RCC 7860 (cell line): Measurements from ENCODE around the gene TUBGCP6.

ENCODE experiments used
- DNase-seq: peaks from one replicate; pipeline ENCODE4 v3.0.0-alpha.2; 2015; ENCODE audit warnings: low spot score
- FAIRE-seq: peaks from 2 replicates; lab custom pipeline; 2012; peaks lifted over from hg19 to GRCh38; lab: Jason Lieb, UNC

Gene TUBGCP6

GRCh38 chr22:50251477-50252081, 6.8 kb upstream of the TUBGCP6 start:
- FAIRE-seq: no peak
- DNase-seq: no peak

GRCh38 chr22:50250555-50251476, 6.0 kb upstream of the TUBGCP6 start, which contains the start of gene HDAC10:
Gene HDAC10 (minus strand): TSS chr22:50251265. CDS start chr22:50251032, 233 bp downstream.
- DNase-seq: peak; percentile 56
- no peak for FAIRE-seq

- FAIRE-seq: no peak
- DNase-seq: no peak
Measured at GRCh38 chr22:50250249-50250554, 5.4 kb upstream of the TUBGCP6 start.

DNA sequence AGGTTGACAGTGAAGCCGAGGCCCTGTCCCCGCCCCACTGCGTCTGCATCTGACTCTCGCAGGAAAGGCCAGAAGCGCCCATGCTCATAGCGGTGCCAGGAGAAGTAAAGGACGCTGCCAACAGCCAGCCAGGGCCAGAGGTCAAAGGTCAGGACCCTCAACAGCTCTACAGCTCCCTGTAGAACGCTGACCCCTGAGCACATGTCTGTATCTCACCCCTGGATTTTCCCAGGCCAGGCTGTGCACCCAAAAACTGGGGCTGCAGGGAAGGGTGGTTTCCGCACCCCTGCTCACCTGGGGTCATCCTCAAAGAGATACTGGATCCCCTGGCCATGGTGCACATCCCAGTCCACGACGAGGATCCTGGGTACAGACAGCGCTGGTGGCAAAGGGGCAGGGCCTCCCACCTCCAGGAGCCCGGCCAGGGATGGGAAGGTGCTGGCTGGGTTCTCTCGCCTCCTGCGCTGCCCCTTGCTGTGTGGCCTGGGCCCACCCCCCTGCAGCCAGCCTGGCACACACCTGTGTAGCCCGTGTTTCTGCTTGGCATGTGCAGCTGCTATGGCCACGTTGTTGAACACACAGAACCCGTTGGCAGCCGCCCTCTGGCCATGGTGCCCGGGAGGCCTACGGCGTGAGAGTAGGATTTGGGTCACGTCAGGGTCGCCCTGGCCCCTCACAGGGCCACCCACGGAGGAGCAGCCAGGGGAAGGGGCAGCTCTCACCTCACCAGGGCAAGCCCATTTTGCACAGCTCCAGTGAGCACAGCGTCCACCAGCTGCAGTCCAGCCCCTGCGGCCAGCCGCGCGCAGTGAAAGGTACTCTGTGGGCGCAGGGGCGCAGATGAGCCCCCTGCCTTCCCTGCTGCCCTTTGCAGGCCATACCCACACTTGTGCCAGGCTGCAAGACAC, 4.8 kb upstream of the TUBGCP6 start:
- DNase-seq (no peak), FAIRE-seq (no peak)

- FAIRE-seq: no peak
- DNase-seq: no peak
Measured at GRCh38 chr22:50248196-50249081, 3.6 kb upstream of the TUBGCP6 start.

DNA sequence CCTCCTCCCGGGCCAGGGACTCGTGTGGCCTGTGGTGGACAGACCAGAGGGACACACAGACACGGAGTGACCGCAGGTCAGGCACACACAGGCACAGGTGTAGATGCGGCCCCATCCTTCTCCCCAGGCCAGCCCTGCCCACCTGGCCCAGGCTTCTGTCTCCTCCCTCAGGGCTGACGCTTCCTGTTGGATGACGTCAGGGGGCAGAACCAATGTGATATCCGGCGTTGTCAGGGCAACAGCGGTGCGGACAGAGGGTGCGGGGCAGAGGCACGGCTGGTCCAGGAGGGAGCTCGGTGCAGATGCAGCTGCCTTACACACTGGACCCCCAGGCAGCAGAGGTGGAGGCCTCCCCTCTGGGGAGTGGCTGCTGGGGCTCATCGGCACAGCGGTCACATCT, 2.9 kb upstream of the TUBGCP6 start:
- DNase-seq (no peak), FAIRE-seq (no peak)

DNA sequence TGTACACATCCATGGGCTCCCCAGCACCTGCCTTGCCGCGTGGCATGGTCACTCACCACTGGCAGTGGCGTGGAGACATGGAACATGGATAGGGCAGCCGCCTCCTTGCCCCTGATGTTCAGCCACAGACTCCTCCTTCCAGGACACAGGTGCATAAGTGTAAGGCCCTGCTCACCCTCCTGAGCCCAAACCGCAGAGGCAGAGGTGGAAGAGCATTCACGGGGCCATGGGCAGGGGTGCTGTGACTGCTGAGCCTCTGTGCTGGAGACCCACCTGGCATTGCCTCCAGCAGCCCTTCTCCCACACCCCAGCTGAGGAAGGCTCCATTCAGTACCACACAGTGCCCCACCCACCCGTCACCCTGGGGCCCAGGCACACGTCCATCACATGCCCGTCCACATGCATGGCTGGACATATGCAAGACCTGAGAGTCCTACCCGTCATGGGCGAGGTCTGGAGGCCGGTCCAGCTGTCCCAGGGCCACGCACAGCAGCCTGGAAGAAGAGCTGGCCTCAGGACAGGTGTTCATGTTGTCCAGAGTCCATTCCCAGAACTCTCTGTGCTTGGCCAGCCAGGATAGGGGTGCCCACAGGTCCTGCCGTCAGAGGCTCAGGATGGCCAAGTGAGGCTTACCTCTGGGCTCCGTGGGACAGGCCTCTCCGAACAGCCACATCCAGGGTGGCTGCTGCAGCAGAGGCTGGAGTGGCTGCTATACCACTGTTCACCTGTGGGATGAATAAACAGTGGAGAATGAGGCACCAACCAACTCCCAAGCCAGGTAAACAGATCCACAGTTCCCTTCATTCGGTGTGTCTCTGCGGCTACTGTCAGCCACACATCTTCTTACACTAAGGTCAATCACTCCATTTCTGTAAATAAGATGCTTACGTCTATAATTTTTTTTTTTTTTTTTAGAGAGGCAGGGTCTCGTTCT, 1.7 kb upstream of the TUBGCP6 start:
- no peak for DNase-seq

GRCh38 chr22:50245214-50246072, 620 bp upstream of the TUBGCP6 start:
- DNase-seq: no peak
- no peak for FAIRE-seq

More for the DNA sequence above, 1.7 kb upstream of the TUBGCP6 start:
- no peak for FAIRE-seq

GRCh38 chr22:50243685-50244419, 971 bp downstream of the TUBGCP6 start:
- DNase-seq (no peak), FAIRE-seq (no peak)

DNA sequence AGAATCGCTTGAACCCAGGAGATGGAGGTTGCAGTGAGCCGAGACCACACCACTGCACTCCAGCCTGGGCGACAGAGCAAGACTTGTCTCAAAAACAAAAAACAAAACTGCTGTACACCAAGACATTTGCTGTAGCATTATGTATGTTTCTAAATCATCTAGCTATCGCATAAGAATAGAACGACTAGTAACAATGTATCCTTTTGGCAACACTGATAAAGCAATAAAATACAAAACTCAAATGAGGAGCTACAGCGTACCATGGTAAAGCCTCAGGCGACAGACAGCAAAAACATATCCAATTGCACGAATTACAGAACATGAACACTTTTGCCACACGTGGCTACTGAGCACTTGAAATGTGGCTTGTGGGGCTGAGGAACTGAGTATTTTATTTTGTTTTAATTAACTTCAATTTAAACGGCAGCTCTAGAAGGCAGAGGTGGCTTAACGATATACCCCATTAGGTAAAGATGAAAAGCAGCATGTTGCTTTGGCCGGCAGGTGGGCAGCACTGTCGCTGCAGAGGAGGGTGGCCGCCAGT, 2.3 kb downstream of the TUBGCP6 start:
- DNase-seq: no peak
- FAIRE-seq: no peak

DNA sequence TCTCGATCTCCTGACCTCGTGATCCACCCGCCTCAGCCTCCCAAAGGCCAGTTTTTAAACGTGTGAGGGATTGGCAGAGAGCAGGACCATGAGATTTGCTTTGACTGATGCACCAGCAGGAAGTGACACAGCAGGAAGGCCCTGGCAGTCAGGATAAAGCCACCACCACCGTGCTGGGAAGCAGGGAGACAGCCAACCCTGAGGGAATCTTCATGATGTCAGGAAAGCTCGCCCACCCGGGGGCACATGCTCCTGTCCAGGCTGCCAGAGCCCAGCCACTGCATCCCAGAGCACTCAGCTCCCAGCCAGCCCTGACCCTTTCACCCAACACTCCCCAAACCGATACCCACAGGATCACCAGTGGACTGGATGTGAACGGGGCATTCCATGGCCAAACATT, 6.1 kb downstream of the TUBGCP6 start:
- FAIRE-seq (no peak), DNase-seq (no peak)

GRCh38 chr22:50236731-50237409, 8.0 kb downstream of the TUBGCP6 start:
- DNase-seq (no peak), FAIRE-seq (no peak)

DNA sequence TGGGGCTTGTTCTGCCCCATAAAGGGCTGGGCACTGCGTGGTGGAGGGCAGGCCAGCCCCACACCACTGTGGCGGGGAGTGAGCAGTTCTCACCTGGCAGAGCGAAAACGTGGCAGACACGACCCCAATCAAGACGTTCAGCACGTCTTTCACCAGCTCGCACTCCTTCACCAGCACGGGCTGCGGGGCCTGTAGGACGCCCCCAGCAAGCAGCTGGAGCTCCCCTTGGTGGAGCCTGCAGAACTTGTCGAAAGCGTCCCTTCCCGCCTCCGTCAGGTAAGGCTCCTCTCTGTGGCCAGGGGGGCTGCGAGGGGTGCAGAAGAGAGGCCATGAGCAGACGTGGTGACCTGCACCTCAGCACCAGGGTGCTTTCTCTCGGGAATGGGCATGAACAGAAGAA, 11.6 kb downstream of the TUBGCP6 start:
- no peak for FAIRE-seq
- no peak for DNase-seq

GRCh38 chr22:50232481-50233151, 12.2 kb downstream of the TUBGCP6 start:
- no peak for FAIRE-seq
- no peak for DNase-seq

GRCh38 chr22:50229370-50229769, 15.5 kb downstream of the TUBGCP6 start:
- FAIRE-seq (no peak), DNase-seq (no peak)

DNA sequence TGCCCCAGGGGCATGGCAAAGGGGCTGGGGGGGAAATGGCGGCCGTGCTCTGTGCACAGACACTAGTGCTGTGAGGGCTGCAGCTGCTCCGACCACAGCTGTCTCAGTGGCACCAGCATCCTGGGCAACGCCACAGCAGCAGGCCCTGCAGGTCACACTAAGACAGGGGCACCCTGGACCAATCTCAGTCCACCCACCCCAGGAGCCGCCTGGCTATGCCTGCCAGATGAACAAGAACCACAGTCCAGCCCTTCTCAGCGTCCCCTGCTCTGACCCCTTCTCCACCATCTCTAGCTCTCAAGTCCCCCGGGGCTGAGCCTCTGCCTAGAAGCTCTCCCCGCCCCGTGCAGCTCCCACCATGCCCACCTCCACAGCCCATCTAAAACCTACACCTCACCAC, 16.5 kb downstream of the TUBGCP6 start:
- no peak for FAIRE-seq
- DNase-seq: no peak
